MM.1S (cell line): ENCODE measurements around the gene GABRR1.

Experiments used
- DNase-seq: peaks from one replicate; pipeline ENCODE4 v3.0.0-alpha.2; 2015
- H2AFZ ChIP-seq: fragments of 300-600 bp; sonication (generic); 2 replicates; pipeline ENCODE4 v1.6.0; 2016; ENCODE audit warnings: antibody characterized with exemption, low read length
- H3F3A ChIP-seq: fragments of 300-600 bp; sonication (generic); 2 replicates; pipeline ENCODE4 v1.6.1; 2016; ENCODE audit warnings: mild to moderate bottlenecking, antibody characterized with exemption, low read length, moderate library complexity, mixed read lengths; ENCODE audit not compliant: insufficient read depth
- H3K27ac ChIP-seq: fragments of 300-600 bp; sonication (generic); 2 replicates; pipeline ENCODE4 v1.5.1; 2016; ENCODE audit warnings: mild to moderate bottlenecking, low read length
- H3K27me3 ChIP-seq: fragments of 300-600 bp; sonication (generic); replicated peaks from 2 replicates; pipeline ENCODE4 v1.6.0; 2016; ENCODE audit warnings: low read length; ENCODE audit not compliant: insufficient read depth
- H3K36me3 ChIP-seq: fragments of 300-600 bp; sonication (generic); replicated peaks from 2 replicates; pipeline ENCODE4 v1.6.1; 2016; ENCODE audit warnings: mild to moderate bottlenecking, low read length, mixed read lengths; ENCODE audit not compliant: insufficient read depth
- H3K4me1 ChIP-seq: fragments of 300-600 bp; sonication (generic); 2 replicates; pipeline ENCODE4 v1.6.1; 2016; ENCODE audit warnings: low read length, mixed read lengths
- H3K4me2 ChIP-seq: fragments of 300-600 bp; sonication (generic); 2 replicates; pipeline ENCODE4 v1.6.0; 2016; ENCODE audit warnings: low read depth, low read length
- H3K4me3 ChIP-seq: fragments of 300-600 bp; sonication (generic); 2 replicates; pipeline ENCODE4 v1.5.1; 2016; ENCODE audit warnings: low read length, mixed read lengths
- H3K79me2 ChIP-seq: fragments of 300-600 bp; sonication (generic); 2 replicates; pipeline ENCODE4 v1.6.1; 2016; ENCODE audit warnings: mixed run types, low read length, mixed read lengths
- H3K9ac ChIP-seq: fragments of 300-600 bp; sonication (generic); 2 replicates; pipeline ENCODE4 v1.6.1; 2016; ENCODE audit warnings: low read length, mixed read lengths
- H3K9me2 ChIP-seq: fragments of 300-600 bp; sonication (generic); replicated peaks from 2 replicates; pipeline ENCODE4 v1.6.1; 2016; ENCODE audit warnings: mild to moderate bottlenecking, low read length, mixed read lengths; ENCODE audit not compliant: insufficient read depth
- H3K9me3 ChIP-seq: fragments of 300-600 bp; sonication (generic); replicated peaks from 2 replicates; pipeline ENCODE4 v1.6.1; 2016; ENCODE audit warnings: mild to moderate bottlenecking, low read length, mixed read lengths; ENCODE audit not compliant: insufficient read depth
- H4K20me1 ChIP-seq: fragments of 300-600 bp; sonication (generic); 2 replicates; pipeline ENCODE4 v1.6.1; 2016; ENCODE audit warnings: mild to moderate bottlenecking, low read length, moderate library complexity, mixed read lengths; ENCODE audit not compliant: insufficient read depth
- CTCF ChIP-seq: fragments of 300-600 bp; sonication (generic); IDR thresholded peaks from 2 replicates; pipeline ENCODE4 v1.5.1; 2016; ENCODE audit warnings: antibody characterized with exemption, low read length, mixed read lengths
- EZH2 ChIP-seq: fragments of 300-600 bp; sonication (generic); optimal IDR thresholded peaks from 2 replicates; pipeline ENCODE3; 2017; ENCODE audit warnings: low read depth, mild to moderate bottlenecking, antibody characterized with exemption, low read length, mixed read lengths
- EZH2phosphoT487 ChIP-seq: fragments of 300-600 bp; sonication (generic); IDR thresholded peaks from 2 replicates; pipeline ENCODE4 v1.6.1; 2018; ENCODE audit warnings: antibody characterized with exemption, low read length

Gene GABRR1

GRCh38 chr6:89217299-89217910, at the start of gene GABRR1:
Gene GABRR1, minus strand, starts transcription at chr6:89217358. Its CDS starts 36 bp downstream, at chr6:89217322.
- no peaks in the 10 kb centered on the region for H3K36me3 ChIP-seq
- H3K27me3 ChIP-seq, result no peaks in the 10 kb centered on the region
- no peaks in the 10 kb centered on the region for H4K20me1 ChIP-seq
- H3K4me1 ChIP-seq, result peaks cover 27% of the 10 kb centered on the region
- H3K4me3 ChIP-seq, result no peak within 1 kb of the TSS
- H3K9me3 ChIP-seq, result no peaks in the 10 kb centered on the region
- no peak within 1 kb of the TSS for H3K27ac ChIP-seq
- H3K9ac ChIP-seq, result no peak within 1 kb of the TSS
- no peaks in the 10 kb centered on the region for H3K9me2 ChIP-seq
- H3K79me2 ChIP-seq, result no peaks in the 10 kb centered on the region
- peaks cover 5% of the 10 kb centered on the region for H3F3A ChIP-seq
- H2AFZ ChIP-seq, result no peak within 1 kb of the TSS
- H3K4me2 ChIP-seq, result no peak within 1 kb of the TSS
- DNase-seq, result no peak
- no peak for TF ChIP-seq CTCF
- TF ChIP-seq EZH2, result no peak
- TF ChIP-seq EZH2phosphoT487, result no peak

GRCh38 chr6:89264296-89264695, 47.1 kb upstream of the GABRR1 start:
- no peaks in the 10 kb centered on the region for H3K36me3 ChIP-seq
- H3K9me2 ChIP-seq, result no peaks in the 10 kb centered on the region
- DNase-seq, result no peak
- H3K4me1 ChIP-seq, result 0 out of 2 replicates have a peak, but pooled peaks cover 12% of the 10 kb centered on the region
- H3K4me3 ChIP-seq, result no peak overlapping the region
- no peak overlapping the region for H3K27ac ChIP-seq
- no peak overlapping the region for H3K4me2 ChIP-seq
- TF ChIP-seq EZH2phosphoT487, result no peak
- TF ChIP-seq CTCF, result no peak
- no peak for TF ChIP-seq EZH2
- H3K9ac ChIP-seq, result no peak overlapping the region
- no peaks in the 10 kb centered on the region for H3F3A ChIP-seq
- no peaks in the 10 kb centered on the region for H3K9me3 ChIP-seq
- H4K20me1 ChIP-seq, result no peaks in the 10 kb centered on the region
- no peaks in the 10 kb centered on the region for H3K79me2 ChIP-seq
- no peak overlapping the region for H2AFZ ChIP-seq
- H3K27me3 ChIP-seq, result no peaks in the 10 kb centered on the region

- Histone ChIP-seq H3F3A (no peaks in the 10 kb centered on the region), H3K79me2 (no peaks in the 10 kb centered on the region), H3K27ac (no peak overlapping the region), H3K9me2 (no peaks in the 10 kb centered on the region), H3K9me3 (no peaks in the 10 kb centered on the region), H3K4me2 (no peak overlapping the region), H4K20me1 (no peaks in the 10 kb centered on the region), H2AFZ (no peak overlapping the region), H3K36me3 (no peaks in the 10 kb centered on the region), H3K4me1 (0 out of 2 replicates have a peak, but pooled peaks cover 8% of the 10 kb centered on the region), H3K4me3 (no peak overlapping the region), H3K9ac (no peak overlapping the region), H3K27me3 (no peaks in the 10 kb centered on the region)
- DNase-seq, result no peak
- no peak for TF ChIP-seq CTCF
- TF ChIP-seq EZH2, result no peak
- TF ChIP-seq EZH2phosphoT487, result no peak
These were observed 43.7 kb upstream of the GABRR1 start for GRCh38 chr6:89260832-89261231.
